Measurements from ENCODE around the gene JAK2. TPM values are rescaled to one million over a fixed set of nuclear protein-coding genes. Genes with fewer than 3 reads are reported as not detected.

Gene JAK2
- total and polyA plus RNA-seq, 12 donors = 2.3 to 95.6 (median 32.9) TPM

GRCh38 chr9:4980086-4980727 is 4.9 kb upstream of the JAK2 start:
- H3K4me1 ChIP-seq = peaks cover 0 to 37% (median 7%) of the 10 kb centered on the region in 9 donors
- H3K36me3 ChIP-seq = no peaks in the 10 kb centered on the region
- no peak for ATAC-seq
- no peaks in the 10 kb centered on the region for H3K27me3 ChIP-seq
- WGBS, 2 donors = 85 to 87% methylated on average over 4 of the region's 4 CpGs
- intact Hi-C loops (cut with DNase I) = loop anchor here in 8 of 10 donors (10.0 kb wide), 9 partner anchors 45 to 615 kb away; partner anchors contain the start of genes RCL1 (in 6 of the 8), PLGRKT (in 1 of the 8), PLPP6 (in 1 of the 8) and SPATA6L (in 1 of the 8)
- peak overlapping the region in 1 of 10 donors; percentile 11 for H3K27ac ChIP-seq
- DNase-seq = no peak
- no peak overlapping the region for H3K4me3 ChIP-seq
- TF ChIP-seq CTCF (IDR thresholded peaks at IDR 0.05) = no peak
- no peaks in the 10 kb centered on the region for H3K9me3 ChIP-seq

- DNase-seq = no peak
- WGBS, 2 donors = 87 to 90% methylated on average over 2 of the region's 2 CpGs
Observed at GRCh38 chr9:4982721-4983482, 2.2 kb upstream of the JAK2 start.

GRCh38 chr9:4983601-4984165 is 1.4 kb upstream of the JAK2 start:
- peak overlapping the region; percentile 92 to 99 (median 98) for H3K27ac ChIP-seq
- peak overlapping the region in 9 of 10 donors; percentile 70 to 95 (median 84) for H3K4me3 ChIP-seq
- intact Hi-C loops (cut with DNase I) = loop anchor here in 8 of 10 donors (2.0 to 10.0 kb wide), 11 partner anchors 49 to 611 kb away; partner anchors contain the start of genes RCL1 (in 7 of the 8), PLGRKT (in 1 of the 8), PLPP6 (in 1 of the 8) and SPATA6L (in 1 of the 8)
- H3K36me3 ChIP-seq = peaks cover 0 to 10% (median 0%) of the 10 kb centered on the region in 9 donors
- TF ChIP-seq CTCF (IDR thresholded peaks at IDR 0.05) = no peak
- peaks cover 0 to 64% (median 32%) of the 10 kb centered on the region in 9 donors for H3K4me1 ChIP-seq
- DNase-seq = no peak
- no peaks in the 10 kb centered on the region for H3K9me3 ChIP-seq
- no peak for ATAC-seq
- H3K27me3 ChIP-seq = no peaks in the 10 kb centered on the region
- WGBS, 2 donors = 54 to 55% methylated on average over 5 of the region's 5 CpGs

More at GRCh38 chr9:4982721-4983482, 2.2 kb upstream of the JAK2 start:
- no peak for ATAC-seq
- intact Hi-C loops (cut with DNase I) = loop anchor here in 8 of 10 donors (10.0 kb wide), 9 partner anchors 48 to 612 kb away; partner anchors contain the start of genes RCL1 (in 6 of the 8), PLGRKT (in 1 of the 8), PLPP6 (in 1 of the 8) and SPATA6L (in 1 of the 8)
- Histone ChIP-seq H3K36me3 (peaks cover 0 to 4% (median 0%) of the 10 kb centered on the region in 9 donors), H3K27me3 (no peaks in the 10 kb centered on the region), H3K9me3 (no peaks in the 10 kb centered on the region), H3K4me1 (peaks cover 0 to 56% (median 24%) of the 10 kb centered on the region in 9 donors), H3K4me3 (no peak overlapping the region), H3K27ac (peak overlapping the region in 2 of 10 donors; percentile 99)
- no peak for TF ChIP-seq CTCF (IDR thresholded peaks at IDR 0.05)

Data from heart right ventricle (tissue), 16 donors.